Calu3 (cell line): Measurements from ENCODE around the gene STAG1. TPM values are rescaled to one million over a fixed set of nuclear protein-coding genes. Genes with fewer than 3 reads are reported as not detected.
"Not testable (repeated sequence)": the region's sequence is repeated elsewhere in the genome, so short reads cannot be mapped to it uniquely, and the experiment has no call there.

ENCODE experiments used
- Bru-seq: library from RNA; stranded (reverse); fragments of 400-500 nt; gene quantifications from one replicate; lab custom pipeline; 2021; lab: Mats Ljungman, UMichigan
- BruChase-seq, 2 experiments: library from RNA; stranded (reverse); fragments of 400-500 nt; gene quantifications; one replicate each; lab custom pipeline; 2021; lab: Mats Ljungman, UMichigan
- BruUV-seq: library from RNA; stranded (reverse); fragments of 400-500 nt; replicated peaks from 2 replicates; lab custom pipeline; 2021; lab: Mats Ljungman, UMichigan
- CTCF ChIA-PET: fragments of 300-600 bp; sonication (Branson Sonifier 250); formaldehyde crosslinking; loops from one replicate; lab custom pipeline; 2022; ENCODE audit warnings: antibody characterized with exemption; lab: Charles Lee
- DNase-seq: peaks from one replicate; pipeline ENCODE4 v3.0.0; 2022
- H3K27ac Mint-ChIP-seq: one replicate; pipeline ENCODE4 v1.8.0; 2022; ENCODE audit warnings: mixed read lengths; ENCODE audit not compliant: unreplicated experiment
- H3K27me3 Mint-ChIP-seq: one replicate; pipeline ENCODE4 v1.8.0; 2022; ENCODE audit warnings: mixed read lengths; ENCODE audit not compliant: unreplicated experiment
- H3K36me3 Mint-ChIP-seq: one replicate; pipeline ENCODE4 v1.8.0; 2022; ENCODE audit warnings: mild to moderate bottlenecking, moderate library complexity, mixed read lengths; ENCODE audit not compliant: insufficient read depth, unreplicated experiment
- H3K4me1 Mint-ChIP-seq: one replicate; pipeline ENCODE4 v1.8.0; 2022; ENCODE audit warnings: mild to moderate bottlenecking, low read depth, mixed read lengths; ENCODE audit not compliant: unreplicated experiment
- H3K4me3 Mint-ChIP-seq: one replicate; pipeline ENCODE4 v1.8.0; 2022; ENCODE audit warnings: mild to moderate bottlenecking, low read depth, moderate library complexity, mixed read lengths; ENCODE audit not compliant: unreplicated experiment
- H3K9me3 Mint-ChIP-seq: one replicate; pipeline ENCODE4 v1.8.0; 2022; ENCODE audit warnings: low read depth, mixed read lengths; ENCODE audit not compliant: unreplicated experiment
- intact Hi-C: fragments of 100-400 bp; cut with micrococcal nuclease; formaldehyde crosslinking; loops from one replicate; pipeline ENCODE4 v1.10.0; 2022; ENCODE audit not compliant: unreplicated experiment
- long read RNA-seq: library from polyadenylated mRNA; stranded (forward); transcript quantifications from one replicate; pipeline ENCODE4 v2.0.0, GENCODE V29; 2022
- total RNA-seq: library from RNA; stranded (reverse); gene quantifications from 2 replicates; pipeline ENCODE4 v1.2.3, GENCODE V29; 2022
- TF ChIP-seq, protein P1 (sequence below): fragments of 200-600 bp; IDR thresholded peaks from one replicate; pipeline ENCODE4 v1.8.0; 2022; ENCODE audit warnings: antibody characterized with exemption; ENCODE audit not compliant: unreplicated experiment

Gene STAG1
- total RNA-seq (33.3 and 39.3 TPM in 2 replicates), Bru-seq, nascent RNA (percentile 90 among the genes with signal in this experiment), BruChase-seq, experiment 1, labeled RNA remaining after a 6-hour chase (percentile 83 among the genes with signal in this experiment), BruChase-seq, experiment 2, labeled RNA remaining after a 2-hour chase (percentile 80 among the genes with signal in this experiment)
- long read RNA-seq, full-length matches to known transcripts = 7 of 28 reads
- long read RNA-seq, partial matches to known transcripts = 5 of 28 reads
- long read RNA-seq, other reads (novel, unspliced or antisense) = 16 of 28 reads

- no peaks in the 10 kb centered on the region for H3K27me3 Mint-ChIP-seq
- TF ChIP-seq, protein P1, sequence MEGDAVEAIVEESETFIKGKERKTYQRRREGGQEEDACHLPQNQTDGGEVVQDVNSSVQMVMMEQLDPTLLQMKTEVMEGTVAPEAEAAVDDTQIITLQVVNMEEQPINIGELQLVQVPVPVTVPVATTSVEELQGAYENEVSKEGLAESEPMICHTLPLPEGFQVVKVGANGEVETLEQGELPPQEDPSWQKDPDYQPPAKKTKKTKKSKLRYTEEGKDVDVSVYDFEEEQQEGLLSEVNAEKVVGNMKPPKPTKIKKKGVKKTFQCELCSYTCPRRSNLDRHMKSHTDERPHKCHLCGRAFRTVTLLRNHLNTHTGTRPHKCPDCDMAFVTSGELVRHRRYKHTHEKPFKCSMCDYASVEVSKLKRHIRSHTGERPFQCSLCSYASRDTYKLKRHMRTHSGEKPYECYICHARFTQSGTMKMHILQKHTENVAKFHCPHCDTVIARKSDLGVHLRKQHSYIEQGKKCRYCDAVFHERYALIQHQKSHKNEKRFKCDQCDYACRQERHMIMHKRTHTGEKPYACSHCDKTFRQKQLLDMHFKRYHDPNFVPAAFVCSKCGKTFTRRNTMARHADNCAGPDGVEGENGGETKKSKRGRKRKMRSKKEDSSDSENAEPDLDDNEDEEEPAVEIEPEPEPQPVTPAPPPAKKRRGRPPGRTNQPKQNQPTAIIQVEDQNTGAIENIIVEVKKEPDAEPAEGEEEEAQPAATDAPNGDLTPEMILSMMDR = peak; percentile 100
- intact Hi-C loops = loop anchor here (1.0 to 5.0 kb wide), 5 partner anchors 205 to 677 kb away; partner anchors contain the start of genes IL20RB and MSL2
- peaks cover 44% of the 10 kb centered on the region for H3K4me1 Mint-ChIP-seq
- CTCF ChIA-PET = interaction anchor here (0.6 to 4.1 kb wide), 83 partner anchors 10 to 862 kb away, joined by 3 to 170 read pairs (median 5); partner anchors contain the start of genes IL20RB, MSL2, NCK1 and SLC35G2
- DNase-seq = no peak
- H3K4me3 Mint-ChIP-seq = peak within 1 kb of the TSS; percentile 73
- BruUV-seq = no TSS peak
- H3K9me3 Mint-ChIP-seq = no peaks in the 10 kb centered on the region
- peak within 1 kb of the TSS; percentile 89 for H3K27ac Mint-ChIP-seq
- peaks cover 40% of the 10 kb centered on the region for H3K36me3 Mint-ChIP-seq
Measured at GRCh38 chr3:136752172-136752421, at the start of gene STAG1. TSS of gene STAG1 (minus strand) at chr3:136752378. CDS start at chr3:136630898, 121,480 bp downstream.

DNA sequence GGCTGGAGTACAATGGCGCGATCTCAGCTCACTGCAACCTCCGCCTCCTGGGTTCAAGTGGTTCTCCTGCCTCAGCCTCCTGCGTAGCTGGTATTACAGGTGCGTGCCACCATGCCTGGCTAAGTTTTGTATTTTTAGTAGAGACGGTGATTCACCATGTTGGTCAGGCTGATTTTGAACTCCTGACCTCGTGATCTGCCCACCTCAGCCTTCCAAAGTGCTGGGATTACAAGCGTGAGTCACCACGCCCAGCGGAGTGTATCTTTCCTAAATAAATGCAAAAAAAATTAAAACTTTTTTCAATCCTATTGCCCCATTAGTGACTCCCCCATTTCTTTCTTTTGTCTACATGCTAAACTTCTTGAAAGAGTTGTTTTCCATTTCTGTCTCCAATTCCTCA, 49.0 kb upstream of the STAG1 start:
- Mint-ChIP-seq H3K4me1 (peaks cover 36% of the 10 kb centered on the region), H3K4me3 (peak overlapping the region; percentile 64), H3K27ac (peak overlapping the region; percentile 98)
- H3K27me3 Mint-ChIP-seq, BruUV-seq, H3K36me3 Mint-ChIP-seq, intact Hi-C loops, H3K9me3 Mint-ChIP-seq: not testable (repeated sequence)
- CTCF ChIA-PET = interaction anchor here (0.8 kb wide), 1 partner anchor 435 kb away, joined by 6 read pairs; no protein-coding TSS in a partner anchor
- peak; percentile 29 for DNase-seq

DNA sequence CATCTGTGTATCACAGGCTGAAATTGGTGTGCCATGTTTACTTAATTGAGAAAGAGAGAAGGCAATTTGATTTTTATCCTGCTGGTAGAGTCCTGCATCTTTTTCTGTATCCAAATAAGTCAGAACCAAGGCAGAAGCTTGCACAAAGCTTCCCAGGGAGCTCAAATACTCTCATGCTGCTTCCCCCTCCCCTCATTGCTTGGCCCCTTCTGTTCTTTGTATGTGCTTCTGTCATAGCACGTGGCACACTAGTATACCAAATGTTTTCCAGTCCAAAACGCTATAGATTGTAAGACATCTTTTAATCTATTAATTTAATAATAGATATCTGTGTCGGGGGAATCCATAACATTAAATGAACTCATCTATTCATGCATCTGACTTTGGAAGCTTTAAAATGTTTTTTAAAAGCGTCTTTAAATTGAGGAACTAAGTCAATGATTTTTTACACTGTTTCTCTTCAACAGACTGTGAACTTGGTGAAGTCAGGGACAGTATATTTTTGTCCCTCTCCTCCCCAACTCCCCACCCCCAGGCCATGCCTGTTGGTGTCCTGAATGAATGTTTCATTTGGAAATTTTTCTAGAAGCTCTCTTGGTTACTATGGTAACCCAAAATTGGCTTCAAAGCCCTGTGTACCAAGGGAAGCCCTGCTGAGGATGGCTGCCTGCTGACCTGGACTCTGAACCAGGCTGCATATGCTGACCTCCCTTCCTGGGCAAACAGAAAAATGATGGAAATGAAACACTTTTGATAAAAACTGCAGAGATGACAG, 40.6 kb upstream of the STAG1 start:
- Mint-ChIP-seq H3K4me1 (no peaks in the 10 kb centered on the region), H3K4me3 (no peak overlapping the region), H3K9me3 (no peaks in the 10 kb centered on the region), H3K36me3 (no peaks in the 10 kb centered on the region), H3K27me3 (no peaks in the 10 kb centered on the region), H3K27ac (no peak overlapping the region)
- BruUV-seq = no TSS peak
- no peak for DNase-seq
- intact Hi-C loops = no loop called here
- CTCF ChIA-PET = interaction anchor here (0.6 to 1.1 kb wide), 2 partner anchors 41 to 46 kb away, joined by 3 read pairs; partner anchors contain the start of gene STAG1
- TF ChIP-seq, protein P1 = no peak

- intact Hi-C loops = no loop called here
- H3K4me1 Mint-ChIP-seq = peaks cover 18% of the 10 kb centered on the region
- no TSS peak for BruUV-seq
- CTCF ChIA-PET = no interaction called here
- H3K27ac Mint-ChIP-seq = no peak overlapping the region
- H3K36me3 Mint-ChIP-seq = no peaks in the 10 kb centered on the region
- no peak for DNase-seq
- H3K9me3 Mint-ChIP-seq = no peaks in the 10 kb centered on the region
- H3K27me3 Mint-ChIP-seq = no peaks in the 10 kb centered on the region
- TF ChIP-seq, protein P1 = no peak
- no peak overlapping the region for H3K4me3 Mint-ChIP-seq
Measured at GRCh38 chr3:136790786-136791185, 38.6 kb upstream of the STAG1 start.
